Stimulated activated CD4-positive, alpha-beta T cell treated with anti-CD3 and anti-CD28 coated beads, Interleukin-1b, Interleukin-23, amount 100 ng/mL, for 4 hours (primary cell): ENCODE data around the gene TEAD1.
A peak's percentile ranks its signal among the peaks of the same experiment; 100 is the strongest.
"Not testable (repeated sequence)": the region's sequence is repeated elsewhere in the genome, so short reads cannot be mapped to it uniquely, and the experiment has no call there.

Experiments used
- DNase-seq, 2 donors: peaks; one replicate each; pipeline ENCODE4 v3.0.0-alpha.2; 2020; ENCODE audit warnings: low read depth in 2 of 2

The TEAD1 gene

DNA sequence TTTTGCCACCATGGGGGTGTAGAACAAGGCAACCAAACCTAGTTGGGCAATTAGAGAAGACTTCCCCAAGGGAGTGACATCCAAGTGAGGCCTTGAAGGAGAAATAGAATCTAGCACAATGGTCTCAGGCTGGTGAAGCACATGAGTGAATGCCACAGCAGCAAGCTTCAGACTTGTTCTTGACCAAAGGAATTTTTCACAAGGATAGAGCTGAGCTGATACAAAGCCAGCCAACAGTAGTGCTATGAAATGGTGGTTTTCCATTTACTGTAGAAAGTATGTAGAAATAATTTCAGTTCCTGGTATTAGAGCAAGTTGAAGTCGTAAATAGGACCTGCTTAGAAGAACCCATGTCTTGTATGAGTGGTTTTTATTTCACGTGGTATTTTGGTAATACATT is 186.6 kb downstream of the TEAD1 start:
- DNase-seq, result no peak

- no peak for DNase-seq
These were observed 188.7 kb downstream of the TEAD1 start for GRCh38 chr11:12862696-12863469.

DNA sequence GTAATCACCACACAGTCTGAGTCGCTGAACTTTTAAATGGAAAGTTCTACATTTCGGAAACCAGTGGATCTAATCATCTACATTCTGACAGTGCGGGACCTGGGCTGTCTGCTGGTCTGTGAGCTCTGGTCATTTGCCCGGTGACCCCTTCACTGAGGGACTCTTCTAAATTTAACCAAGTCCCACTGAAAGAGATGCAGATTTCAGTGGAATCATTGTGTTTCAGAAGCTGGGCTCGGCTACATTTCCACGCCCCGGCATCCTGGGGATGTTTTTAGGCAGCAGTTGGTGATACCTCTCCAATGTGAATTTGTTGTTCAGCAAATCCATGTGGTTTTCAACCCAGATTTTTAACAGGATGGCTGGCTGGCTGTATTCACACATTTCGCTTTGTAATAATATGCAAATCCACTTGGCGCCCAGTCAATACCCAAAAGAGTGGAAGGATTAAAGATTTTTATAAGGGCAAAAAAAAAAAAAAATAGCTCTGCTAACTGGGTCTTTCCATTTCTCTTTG is 189.4 kb downstream of the TEAD1 start:
- no peak for DNase-seq

DNA sequence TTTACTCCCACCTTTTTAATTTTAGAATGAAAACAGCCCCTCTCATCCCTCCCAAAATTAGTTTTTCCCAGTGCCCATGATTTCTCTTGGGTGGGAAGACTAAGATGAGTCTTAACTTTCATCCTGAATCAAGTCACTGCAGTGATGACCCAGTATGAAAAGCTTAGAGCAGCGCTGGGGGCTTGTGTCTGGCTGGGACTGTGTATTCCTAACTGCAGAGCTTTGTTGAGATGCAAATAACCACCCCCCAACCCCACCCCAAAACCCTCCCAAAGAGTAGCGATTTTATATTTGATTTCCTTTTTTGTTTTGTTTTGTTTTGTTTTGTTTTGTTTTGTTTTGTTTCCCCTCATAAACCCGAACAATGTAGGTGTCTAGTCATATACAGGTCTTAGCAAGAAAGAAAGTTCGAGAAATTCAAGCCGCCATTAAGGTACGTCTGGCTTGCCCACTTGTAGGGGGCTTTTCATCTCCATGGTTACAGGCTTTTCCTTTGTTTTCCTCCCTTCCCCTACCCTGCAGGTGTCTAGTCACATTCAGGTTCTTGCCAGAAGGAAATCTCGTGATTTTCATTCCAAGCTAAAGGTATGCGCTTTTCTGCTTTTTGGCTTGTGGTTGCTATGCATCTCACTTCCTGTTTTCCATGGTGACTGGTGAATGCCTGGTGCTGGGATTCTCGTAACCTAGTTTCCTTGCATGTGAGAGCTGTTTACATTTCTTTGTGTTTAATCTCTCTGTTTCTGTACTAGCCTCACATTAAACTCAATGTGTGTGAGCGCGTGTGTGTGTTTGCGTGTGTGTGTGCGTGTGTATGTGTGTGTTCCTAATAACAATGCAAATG is 190.3 kb downstream of the TEAD1 start:
- no peak for DNase-seq

- DNase-seq, result no peak
These were observed 191.8 kb downstream of the TEAD1 start for GRCh38 chr11:12865863-12866595.

GRCh38 chr11:12867531-12867930 is 193.3 kb downstream of the TEAD1 start:
- no peak for DNase-seq

- no peak for DNase-seq
These were observed 194.3 kb downstream of the TEAD1 start for GRCh38 chr11:12868315-12869073.

DNA sequence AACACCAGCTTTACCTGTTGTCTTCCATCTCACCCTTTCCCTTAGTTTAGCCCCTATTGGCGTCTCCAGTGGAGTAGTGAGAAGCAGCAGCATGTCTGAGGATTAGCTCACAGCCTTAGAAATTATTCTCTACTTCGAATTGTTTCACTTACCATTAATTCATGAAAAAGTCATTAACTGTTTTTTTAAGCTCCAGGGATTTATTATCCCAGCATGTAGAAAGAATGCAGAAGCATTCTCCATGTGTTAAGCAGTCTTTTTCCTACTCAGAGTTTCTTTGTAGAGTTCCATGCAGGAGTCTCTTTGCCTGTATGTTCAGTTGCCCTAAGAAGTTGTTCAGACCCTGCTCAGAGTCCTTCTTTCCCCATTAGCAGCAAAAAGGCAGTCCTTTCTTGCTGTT is 197.0 kb downstream of the TEAD1 start:
- DNase-seq, result no peak

- no peak for DNase-seq
These were observed 197.6 kb downstream of the TEAD1 start for GRCh38 chr11:12871788-12872321.

DNA sequence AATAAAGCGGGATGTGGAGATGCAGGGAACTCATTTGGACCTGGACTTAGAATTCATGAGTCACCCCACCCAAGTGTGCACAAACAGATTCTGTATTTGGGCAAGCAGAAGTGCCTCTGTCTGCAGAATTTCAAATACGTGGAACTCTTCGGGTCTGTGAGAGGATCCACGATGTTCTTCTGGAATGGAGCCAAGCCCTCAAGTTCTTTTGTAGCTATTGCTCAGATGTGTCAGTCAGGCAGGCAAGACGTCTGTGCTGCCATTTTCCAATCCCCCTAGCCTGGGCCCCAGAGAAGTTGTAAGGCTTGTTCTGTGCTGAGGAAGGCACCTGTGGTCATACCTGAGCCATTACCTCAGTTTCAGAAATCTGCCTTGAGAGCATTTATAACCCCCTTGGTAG is 202.1 kb downstream of the TEAD1 start:
- no peak for DNase-seq

GRCh38 chr11:12876988-12877387 is 202.8 kb downstream of the TEAD1 start:
- DNase-seq, result no peak

- DNase-seq, result not testable (repeated sequence)
These were observed 203.3 kb downstream of the TEAD1 start for GRCh38 chr11:12877508-12877907.

GRCh38 chr11:12880327-12880726 is 206.1 kb downstream of the TEAD1 start:
- no peak for DNase-seq

DNA sequence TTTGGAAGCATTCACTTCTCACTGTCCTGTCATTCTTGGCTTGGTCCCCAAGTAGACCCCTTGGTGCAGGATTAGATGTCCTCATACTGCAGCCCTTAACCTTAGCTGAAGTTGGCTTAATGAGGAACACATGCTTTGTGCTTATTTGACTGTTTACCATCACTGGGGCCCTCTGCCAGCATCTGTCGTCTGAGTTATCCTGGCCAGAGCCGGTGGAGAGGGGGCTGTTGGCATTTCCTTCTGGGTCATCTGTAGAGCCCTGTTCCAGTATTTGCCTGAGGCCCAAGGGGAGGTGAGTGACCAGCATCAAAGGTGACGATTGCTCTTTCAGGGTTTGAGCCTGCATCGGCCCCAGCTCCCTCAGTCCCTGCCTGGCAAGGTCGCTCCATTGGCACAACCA is 208.4 kb downstream of the TEAD1 start:
- no peak for DNase-seq

DNA sequence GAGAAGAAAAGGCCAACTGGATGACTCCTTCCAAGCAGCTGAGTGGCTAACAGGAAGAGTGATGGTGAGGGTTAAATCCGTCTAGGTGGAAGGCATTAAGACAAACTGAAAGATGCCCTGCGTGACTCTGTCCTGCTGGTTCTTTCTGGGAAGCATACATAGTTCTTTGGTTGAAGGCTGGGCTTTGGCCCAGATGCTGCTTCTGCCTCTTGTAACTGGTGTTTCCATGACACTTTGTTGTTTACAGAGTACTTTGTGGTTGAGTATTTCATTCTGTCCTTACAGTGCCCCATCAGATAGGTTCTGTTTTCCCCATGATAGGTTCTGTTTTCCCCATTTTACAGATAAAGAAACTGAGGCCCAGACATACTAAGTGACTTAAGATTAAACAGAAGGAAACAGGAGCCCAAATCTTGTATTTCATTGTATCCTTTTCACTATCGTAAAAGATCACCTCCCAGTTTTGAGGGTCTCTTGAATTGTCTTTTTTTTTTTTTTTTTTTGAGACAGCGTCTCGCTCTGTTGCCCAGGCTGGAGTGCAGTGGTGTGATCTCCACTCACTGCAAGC is 210.6 kb downstream of the TEAD1 start:
- no peak for DNase-seq

GRCh38 chr11:12885717-12886239 is 211.6 kb downstream of the TEAD1 start:
- no peak for DNase-seq

DNA sequence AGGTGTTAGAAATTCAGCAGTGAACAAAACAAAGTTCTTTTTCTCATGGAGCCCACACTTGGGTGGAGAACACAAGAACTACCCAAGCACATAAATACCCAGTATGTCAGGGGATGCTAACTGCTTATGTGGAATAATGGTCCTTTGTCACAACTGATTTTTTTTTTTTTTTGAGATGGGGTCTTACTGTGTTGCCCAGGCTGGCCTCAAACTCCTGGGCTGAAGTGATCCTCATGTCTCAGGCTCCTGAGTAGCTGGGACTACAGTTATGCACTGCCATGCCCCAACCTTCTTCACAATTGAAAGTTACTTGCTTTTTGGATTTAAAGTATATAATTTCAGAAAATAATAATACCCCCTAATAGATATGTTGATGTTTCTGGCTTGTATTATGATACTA is 212.3 kb downstream of the TEAD1 start:
- DNase-seq, result no peak

DNA sequence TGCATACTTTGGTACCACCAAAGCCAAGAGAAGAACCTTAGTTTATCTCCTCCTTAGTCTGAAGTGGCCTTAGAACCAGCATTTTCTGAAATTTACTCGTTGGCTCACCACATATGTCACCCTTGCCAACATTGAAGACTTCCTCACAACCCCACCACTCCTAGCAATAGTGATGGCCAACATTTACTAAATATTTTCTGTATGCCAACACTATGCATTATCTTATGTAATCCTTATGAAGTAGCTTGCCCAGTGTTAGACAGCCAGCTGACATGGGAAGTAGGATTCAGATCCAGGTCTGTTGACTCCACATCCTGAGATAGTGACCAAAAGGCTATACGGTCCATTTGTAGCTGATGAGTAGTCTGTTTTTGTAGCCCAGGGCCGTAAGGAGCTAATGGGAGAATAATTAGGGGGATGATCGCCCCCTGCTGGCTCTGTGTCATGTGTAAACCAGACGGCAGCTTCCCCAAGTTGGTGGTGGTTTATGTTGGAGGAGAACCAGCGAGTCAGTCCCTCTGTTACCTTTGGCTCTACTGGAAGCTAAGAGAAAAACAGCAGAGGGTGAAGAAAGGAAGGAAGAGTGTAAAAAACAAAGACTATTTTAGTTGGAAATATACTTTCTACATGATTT is 214.4 kb downstream of the TEAD1 start:
- DNase-seq, result peak; percentile 46 to 62

- no peak for DNase-seq
These were observed 215.0 kb downstream of the TEAD1 start for GRCh38 chr11:12889243-12889642.

- no peak for DNase-seq
These were observed 216.3 kb downstream of the TEAD1 start for GRCh38 chr11:12890476-12890875.
